ENCODE measurements around the gene ABCC11.

DNA sequence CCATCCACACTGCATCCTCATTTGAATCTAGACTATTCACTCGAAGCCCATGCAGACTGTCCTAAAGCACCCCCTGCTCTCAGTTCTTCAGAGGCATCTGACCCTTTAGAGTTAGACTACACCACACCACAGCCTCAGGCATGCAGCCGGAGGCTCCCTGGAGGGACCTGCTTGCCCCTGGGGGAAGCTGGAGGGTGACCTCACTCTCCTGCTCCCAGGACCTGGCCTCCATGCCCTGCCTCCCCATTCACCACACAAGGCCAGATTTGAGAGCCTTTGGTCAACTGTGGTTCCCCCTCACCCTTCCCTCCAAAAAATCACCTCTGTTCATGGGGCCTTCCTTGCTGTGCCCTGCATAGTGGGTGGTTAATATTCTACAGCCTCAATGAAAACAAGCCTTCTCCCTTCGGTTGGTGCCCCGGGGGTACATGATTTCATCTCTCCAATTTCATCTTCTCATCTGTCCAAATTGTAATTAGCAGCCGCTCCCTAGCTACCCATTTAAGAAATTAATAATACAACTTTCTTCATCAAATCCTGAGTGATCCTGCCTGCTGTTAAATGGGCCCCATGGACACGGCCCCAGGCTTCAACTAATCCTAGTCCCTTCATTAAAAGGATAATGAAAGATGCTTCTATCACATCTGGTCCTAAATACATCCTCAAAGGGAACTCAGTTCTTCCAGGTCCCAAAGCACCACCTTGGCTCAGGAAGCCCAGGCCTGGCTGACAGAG lies 116.0 kb downstream of the ABCC11 start:
- TF ChIP-seq, protein P1, sequence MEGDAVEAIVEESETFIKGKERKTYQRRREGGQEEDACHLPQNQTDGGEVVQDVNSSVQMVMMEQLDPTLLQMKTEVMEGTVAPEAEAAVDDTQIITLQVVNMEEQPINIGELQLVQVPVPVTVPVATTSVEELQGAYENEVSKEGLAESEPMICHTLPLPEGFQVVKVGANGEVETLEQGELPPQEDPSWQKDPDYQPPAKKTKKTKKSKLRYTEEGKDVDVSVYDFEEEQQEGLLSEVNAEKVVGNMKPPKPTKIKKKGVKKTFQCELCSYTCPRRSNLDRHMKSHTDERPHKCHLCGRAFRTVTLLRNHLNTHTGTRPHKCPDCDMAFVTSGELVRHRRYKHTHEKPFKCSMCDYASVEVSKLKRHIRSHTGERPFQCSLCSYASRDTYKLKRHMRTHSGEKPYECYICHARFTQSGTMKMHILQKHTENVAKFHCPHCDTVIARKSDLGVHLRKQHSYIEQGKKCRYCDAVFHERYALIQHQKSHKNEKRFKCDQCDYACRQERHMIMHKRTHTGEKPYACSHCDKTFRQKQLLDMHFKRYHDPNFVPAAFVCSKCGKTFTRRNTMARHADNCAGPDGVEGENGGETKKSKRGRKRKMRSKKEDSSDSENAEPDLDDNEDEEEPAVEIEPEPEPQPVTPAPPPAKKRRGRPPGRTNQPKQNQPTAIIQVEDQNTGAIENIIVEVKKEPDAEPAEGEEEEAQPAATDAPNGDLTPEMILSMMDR (IDR thresholded peaks at IDR 0.05) = no peak
- no peak for TF ChIP-seq POLR2A (IDR thresholded peaks at IDR 0.05)

Measured in lower leg skin (tissue), 3 donors.